ENCODE data around the gene NIT1.

- TF ChIP-seq, protein P1, sequence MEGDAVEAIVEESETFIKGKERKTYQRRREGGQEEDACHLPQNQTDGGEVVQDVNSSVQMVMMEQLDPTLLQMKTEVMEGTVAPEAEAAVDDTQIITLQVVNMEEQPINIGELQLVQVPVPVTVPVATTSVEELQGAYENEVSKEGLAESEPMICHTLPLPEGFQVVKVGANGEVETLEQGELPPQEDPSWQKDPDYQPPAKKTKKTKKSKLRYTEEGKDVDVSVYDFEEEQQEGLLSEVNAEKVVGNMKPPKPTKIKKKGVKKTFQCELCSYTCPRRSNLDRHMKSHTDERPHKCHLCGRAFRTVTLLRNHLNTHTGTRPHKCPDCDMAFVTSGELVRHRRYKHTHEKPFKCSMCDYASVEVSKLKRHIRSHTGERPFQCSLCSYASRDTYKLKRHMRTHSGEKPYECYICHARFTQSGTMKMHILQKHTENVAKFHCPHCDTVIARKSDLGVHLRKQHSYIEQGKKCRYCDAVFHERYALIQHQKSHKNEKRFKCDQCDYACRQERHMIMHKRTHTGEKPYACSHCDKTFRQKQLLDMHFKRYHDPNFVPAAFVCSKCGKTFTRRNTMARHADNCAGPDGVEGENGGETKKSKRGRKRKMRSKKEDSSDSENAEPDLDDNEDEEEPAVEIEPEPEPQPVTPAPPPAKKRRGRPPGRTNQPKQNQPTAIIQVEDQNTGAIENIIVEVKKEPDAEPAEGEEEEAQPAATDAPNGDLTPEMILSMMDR (IDR thresholded peaks at IDR 0.05), result no peak
- no peak for TF ChIP-seq POLR2A (IDR thresholded peaks at IDR 0.05)
These were observed 25.3 kb upstream of the NIT1 start for GRCh38 chr1:161092621-161093028.

Data from breast epithelium (tissue), 3 donors.